Fibroblast of lung (primary cell): ENCODE measurements around the gene FDPS.

ENCODE experiments used
- CTCF ChIP-seq, 2 donors: IDR thresholded peaks in 1 of 2; conservative IDR thresholded peaks in 1 of 2; 1 replicate in 1 of 2; 2 replicates in 1 of 2; pipeline ENCODE4 v1.5.1; 2011 to 2012; ENCODE audit warnings: low read length in 2 of 2, control low read depth in 1 of 2, inconsistent platforms in 1 of 2, low read depth in 1 of 2, mild to moderate bottlenecking in 1 of 2
- EZH2 ChIP-seq: IDR thresholded peaks from 2 replicates; pipeline ENCODE4 v1.5.1; 2012; ENCODE audit warnings: low read length, control low read depth, mild to moderate bottlenecking; ENCODE audit errors: missing control alignments

GRCh38 chr1:155352631-155353030 is 44.0 kb downstream of the FDPS start:
- no peak for TF ChIP-seq EZH2
- no peak for TF ChIP-seq CTCF (conservative IDR thresholded peaks at IDR 0.05 in 1 of 2, IDR thresholded peaks at IDR 0.05 in 1 of 2; ENCODE audit: low read depth in 1 of 2, low read length in 2 of 2)
